ENCODE data around the gene ALK.

GRCh38 chr2:29480426-29480825, 441.0 kb downstream of the ALK start:
- no peak for TF ChIP-seq POLR2A (IDR thresholded peaks at IDR 0.05)
- TF ChIP-seq, protein P1, sequence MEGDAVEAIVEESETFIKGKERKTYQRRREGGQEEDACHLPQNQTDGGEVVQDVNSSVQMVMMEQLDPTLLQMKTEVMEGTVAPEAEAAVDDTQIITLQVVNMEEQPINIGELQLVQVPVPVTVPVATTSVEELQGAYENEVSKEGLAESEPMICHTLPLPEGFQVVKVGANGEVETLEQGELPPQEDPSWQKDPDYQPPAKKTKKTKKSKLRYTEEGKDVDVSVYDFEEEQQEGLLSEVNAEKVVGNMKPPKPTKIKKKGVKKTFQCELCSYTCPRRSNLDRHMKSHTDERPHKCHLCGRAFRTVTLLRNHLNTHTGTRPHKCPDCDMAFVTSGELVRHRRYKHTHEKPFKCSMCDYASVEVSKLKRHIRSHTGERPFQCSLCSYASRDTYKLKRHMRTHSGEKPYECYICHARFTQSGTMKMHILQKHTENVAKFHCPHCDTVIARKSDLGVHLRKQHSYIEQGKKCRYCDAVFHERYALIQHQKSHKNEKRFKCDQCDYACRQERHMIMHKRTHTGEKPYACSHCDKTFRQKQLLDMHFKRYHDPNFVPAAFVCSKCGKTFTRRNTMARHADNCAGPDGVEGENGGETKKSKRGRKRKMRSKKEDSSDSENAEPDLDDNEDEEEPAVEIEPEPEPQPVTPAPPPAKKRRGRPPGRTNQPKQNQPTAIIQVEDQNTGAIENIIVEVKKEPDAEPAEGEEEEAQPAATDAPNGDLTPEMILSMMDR (IDR thresholded peaks at IDR 0.05) = no peak
